HG03039 (cell line): ENCODE data around the gene RIPOR2.

Experiments used
- ATAC-seq: cut with Tn5 transposase; IDR thresholded peaks from one replicate; pipeline ENCODE4 v1.9.1; 2021; ENCODE audit warnings: mild to moderate bottlenecking, moderate library complexity; ENCODE audit not compliant: unreplicated experiment

RIPOR2 gene

GRCh38 chr6:24907919-24908649 lies 27.7 kb downstream of the RIPOR2 start:
- ATAC-seq: no peak

- ATAC-seq: no peak
Measured at GRCh38 chr6:24906314-24906713, 29.4 kb downstream of the RIPOR2 start.

- no peak for ATAC-seq
Measured at GRCh38 chr6:24905483-24905882, 30.3 kb downstream of the RIPOR2 start.

- no peak for ATAC-seq
Measured at GRCh38 chr6:24903681-24904080, 32.1 kb downstream of the RIPOR2 start.

GRCh38 chr6:24902782-24903181 lies 33.0 kb downstream of the RIPOR2 start:
- no peak for ATAC-seq

- no peak for ATAC-seq
Measured at GRCh38 chr6:24901698-24902328, 33.9 kb downstream of the RIPOR2 start.

- ATAC-seq: no peak
Measured at GRCh38 chr6:24900917-24901697, 34.7 kb downstream of the RIPOR2 start.

- ATAC-seq: no peak
Measured at GRCh38 chr6:24899997-24900325, 35.8 kb downstream of the RIPOR2 start.

GRCh38 chr6:24899136-24899996 lies 36.4 kb downstream of the RIPOR2 start:
- no peak for ATAC-seq

GRCh38 chr6:24898676-24899075 lies 37.1 kb downstream of the RIPOR2 start:
- no peak for ATAC-seq

GRCh38 chr6:24897186-24897585 lies 38.6 kb downstream of the RIPOR2 start:
- ATAC-seq: no peak

- ATAC-seq: no peak
Measured at GRCh38 chr6:24893342-24893850, 42.4 kb downstream of the RIPOR2 start.

GRCh38 chr6:24891004-24891403 lies 44.8 kb downstream of the RIPOR2 start:
- ATAC-seq: no peak

- no peak for ATAC-seq
Measured at GRCh38 chr6:24890471-24890870, 45.3 kb downstream of the RIPOR2 start.

- ATAC-seq: no peak
Measured at GRCh38 chr6:24888715-24889370, 46.9 kb downstream of the RIPOR2 start.

GRCh38 chr6:24887545-24888140 lies 48.1 kb downstream of the RIPOR2 start:
- ATAC-seq: no peak

- ATAC-seq: peak; percentile 51
Measured at GRCh38 chr6:24883618-24884017, 52.1 kb downstream of the RIPOR2 start.

GRCh38 chr6:24882835-24883555 lies 52.8 kb downstream of the RIPOR2 start:
- no peak for ATAC-seq

GRCh38 chr6:24882295-24882694 lies 53.5 kb downstream of the RIPOR2 start:
- no peak for ATAC-seq
